Dermis blood vessel endothelial cell (primary cell): ENCODE data around the gene ERLIN1. TPM values are rescaled to one million over a fixed set of nuclear protein-coding genes. Genes with fewer than 3 reads are reported as not detected.

Source experiments
- DNase-seq: peaks from one replicate; pipeline ENCODE4 v3.0.0; 2010
- total RNA-seq: library from RNA; depleted of rRNA; stranded (reverse); fragments of >200 nt; gene quantifications from 2 replicates; pipeline ENCODE4 v1.2.3, GENCODE V29; 2014

The ERLIN1 gene
- total RNA-seq, result 32.8 and 62.6 TPM in 2 replicates

GRCh38 chr10:100185364-100186252, at the start of gene ERLIN1:
Gene ERLIN1, minus strand, starts transcription at chr10:100186029. Its CDS starts 403 bp downstream, at chr10:100185626.
- peak; percentile 96 for DNase-seq

DNA sequence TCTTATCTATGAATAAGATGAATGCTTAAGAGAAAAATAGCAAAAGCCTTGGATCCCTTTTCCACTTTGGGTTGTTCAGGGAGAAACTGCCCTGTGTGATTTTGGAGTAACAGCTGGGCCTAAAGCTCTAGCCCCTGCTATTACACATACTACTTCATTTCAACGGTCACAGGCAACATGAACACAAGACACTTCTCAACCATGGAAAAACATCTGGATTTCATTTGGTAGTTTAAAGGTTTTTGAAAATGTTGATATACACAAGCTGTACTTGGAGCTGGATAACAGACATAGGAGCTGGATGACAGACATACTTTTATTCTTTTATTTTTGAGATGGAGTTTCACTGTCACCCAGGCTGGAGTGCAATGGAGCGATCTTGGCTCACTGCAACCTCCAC, 46.3 kb upstream of the ERLIN1 start:
- DNase-seq, result no peak

DNA sequence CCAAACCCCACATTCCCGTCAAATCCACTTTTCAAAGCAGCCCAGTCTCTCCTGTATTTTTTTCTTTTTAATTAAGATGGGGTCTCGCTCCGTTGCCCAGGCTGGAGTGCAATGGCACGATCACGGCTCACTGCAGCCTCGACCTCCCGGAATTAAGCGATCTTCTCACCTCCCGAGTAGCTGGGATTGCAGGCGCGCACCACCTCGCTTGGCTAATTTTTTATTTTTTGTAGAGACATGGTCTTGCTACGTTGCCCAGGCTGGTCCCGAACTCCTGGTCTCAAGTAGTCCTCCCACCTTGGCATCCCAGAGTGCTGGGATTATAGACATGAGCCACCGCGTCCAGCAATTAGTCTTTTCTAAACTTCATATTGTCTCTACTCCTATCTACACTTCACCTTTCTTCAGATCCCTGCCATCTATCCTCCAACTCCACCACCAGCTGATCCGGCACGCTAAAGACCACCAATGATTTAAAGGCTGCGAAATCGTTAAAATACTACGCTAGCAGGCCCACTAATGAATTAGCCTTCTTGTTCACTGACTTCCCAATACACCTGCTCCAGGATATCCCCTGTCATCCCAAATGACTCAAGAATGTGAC, 44.1 kb upstream of the ERLIN1 start:
- peak; percentile 2 for DNase-seq

DNA sequence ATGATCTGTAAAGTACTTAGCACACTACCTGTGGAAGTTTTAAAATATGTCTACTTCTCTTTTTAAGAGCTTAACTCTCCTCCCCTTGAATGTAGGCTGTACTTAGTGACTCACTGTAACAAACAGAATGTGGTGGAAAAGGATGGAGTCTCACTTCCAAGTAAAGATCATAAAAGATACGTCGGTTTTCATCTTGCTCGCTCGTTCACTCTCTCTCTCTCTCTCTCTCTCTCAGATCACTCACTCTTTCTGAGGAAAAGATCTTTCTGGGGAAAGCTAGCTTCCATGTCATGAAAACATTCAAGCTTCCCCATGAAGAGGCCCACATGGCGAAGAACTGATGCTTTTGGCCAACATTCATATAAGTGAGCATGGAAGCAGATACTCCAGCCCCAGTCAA, 38.0 kb upstream of the ERLIN1 start:
- DNase-seq, result no peak

DNA sequence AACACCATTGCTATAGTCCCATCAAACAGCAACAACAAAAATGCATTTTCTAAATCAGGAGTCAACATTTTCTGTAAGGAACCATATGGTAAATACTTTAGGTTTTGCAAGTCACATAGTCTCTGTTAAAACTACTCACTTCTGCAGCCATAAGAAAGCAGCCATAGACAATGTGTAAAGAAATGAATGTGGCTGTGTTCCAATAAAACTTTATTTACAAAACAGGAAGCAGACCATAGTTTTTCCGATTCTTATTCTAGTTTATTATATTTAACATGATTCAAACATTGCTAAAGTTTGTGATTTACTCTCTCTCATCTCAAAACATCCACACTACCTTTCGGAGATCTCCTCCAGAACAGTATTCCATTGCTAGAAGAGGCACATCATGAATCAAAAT, 36.7 kb upstream of the ERLIN1 start:
- no peak for DNase-seq

GRCh38 chr10:100216006-100216405, 30.2 kb upstream of the ERLIN1 start:
- no peak for DNase-seq

- no peak for DNase-seq
Observed at GRCh38 chr10:100209303-100209702, 23.5 kb upstream of the ERLIN1 start.

DNA sequence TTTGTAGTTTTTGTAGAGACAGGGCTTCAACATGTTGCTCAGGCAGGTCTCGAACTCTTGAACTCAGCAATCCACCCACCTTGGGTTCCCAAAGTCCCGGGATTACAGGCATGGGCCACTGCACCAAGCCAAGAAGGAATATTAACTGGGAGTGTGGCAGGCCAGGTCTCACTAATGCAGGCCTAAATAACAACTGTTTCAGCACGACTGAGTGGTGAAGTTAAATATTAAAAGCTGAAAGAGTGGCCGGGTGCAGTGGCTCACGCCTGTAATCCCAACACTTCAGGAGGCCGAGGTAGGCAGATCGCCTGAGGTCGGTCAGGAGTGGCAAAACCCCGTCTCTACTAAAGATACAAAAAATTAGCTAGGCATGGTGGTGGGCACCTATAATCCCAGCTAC, 22.4 kb upstream of the ERLIN1 start:
- no peak for DNase-seq

GRCh38 chr10:100204370-100204769, 18.5 kb upstream of the ERLIN1 start:
- DNase-seq, result no peak

- no peak for DNase-seq
Observed at GRCh38 chr10:100201549-100201948, 15.7 kb upstream of the ERLIN1 start.

DNA sequence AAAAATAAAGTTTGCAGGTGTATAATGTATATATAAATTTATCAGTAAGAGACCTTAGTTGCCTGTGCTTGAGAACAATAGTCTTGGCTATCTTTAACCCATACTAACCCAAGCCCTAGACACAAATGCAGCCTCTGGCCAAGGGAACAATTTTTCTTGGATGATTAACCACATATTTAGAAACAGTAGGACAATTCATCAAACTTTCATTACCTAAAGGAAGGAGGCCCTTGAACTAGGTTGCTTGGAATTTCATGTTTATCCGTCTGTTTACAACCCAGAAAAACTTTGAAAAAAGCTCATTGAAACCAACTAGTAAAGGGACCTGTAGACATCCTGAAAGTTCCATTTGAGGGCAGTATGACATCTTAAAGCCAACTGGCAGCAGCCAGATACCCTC, 8.9 kb upstream of the ERLIN1 start:
- DNase-seq, result no peak

GRCh38 chr10:100192350-100192749, 6.5 kb upstream of the ERLIN1 start:
- no peak for DNase-seq

DNA sequence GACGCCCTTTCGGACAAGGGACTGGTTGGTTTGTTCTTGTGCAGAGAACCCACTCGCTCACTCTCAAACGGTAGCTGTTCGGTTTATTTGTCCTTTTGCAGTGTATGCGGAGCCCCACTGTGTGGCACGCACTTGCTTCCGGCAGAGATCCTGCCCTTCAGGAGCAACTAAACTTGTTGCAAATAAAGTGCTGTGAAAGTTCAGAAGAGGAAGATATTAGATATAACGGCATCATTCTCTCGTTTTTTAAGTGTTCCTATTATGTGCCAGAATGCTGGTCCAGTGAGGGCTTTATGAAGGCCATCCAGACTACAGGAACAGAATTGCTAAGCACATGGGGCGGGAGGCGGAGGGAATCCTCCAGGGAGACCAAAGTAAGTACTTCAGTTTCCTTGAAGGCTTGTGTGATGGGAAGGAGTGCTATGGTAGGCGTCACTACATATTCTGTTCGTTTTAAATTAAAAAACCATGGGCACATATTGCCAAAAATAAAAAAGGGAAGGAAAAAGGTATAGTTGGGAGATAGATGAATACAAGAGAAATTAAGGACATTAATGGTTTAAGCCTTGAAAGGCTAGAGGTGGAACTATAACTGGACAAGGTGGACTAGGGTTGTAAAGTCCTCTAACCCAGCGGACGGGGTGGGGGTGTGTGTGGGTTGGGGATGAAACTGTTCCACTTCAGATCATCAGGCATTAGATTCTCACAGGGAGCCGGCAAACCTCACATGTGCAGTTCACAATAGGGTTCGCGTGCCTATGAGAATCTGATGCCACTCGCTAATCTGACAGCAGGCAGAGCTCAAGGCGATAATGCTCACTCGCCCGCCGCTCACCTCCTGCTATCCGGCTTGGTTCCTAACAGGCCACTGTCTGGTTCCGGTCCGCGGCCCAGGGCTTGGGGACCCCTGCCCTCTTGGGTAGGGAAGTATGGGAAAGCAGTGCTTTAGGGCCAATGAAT, 704 bp upstream of the ERLIN1 start:
- peak; percentile 72 for DNase-seq

DNA sequence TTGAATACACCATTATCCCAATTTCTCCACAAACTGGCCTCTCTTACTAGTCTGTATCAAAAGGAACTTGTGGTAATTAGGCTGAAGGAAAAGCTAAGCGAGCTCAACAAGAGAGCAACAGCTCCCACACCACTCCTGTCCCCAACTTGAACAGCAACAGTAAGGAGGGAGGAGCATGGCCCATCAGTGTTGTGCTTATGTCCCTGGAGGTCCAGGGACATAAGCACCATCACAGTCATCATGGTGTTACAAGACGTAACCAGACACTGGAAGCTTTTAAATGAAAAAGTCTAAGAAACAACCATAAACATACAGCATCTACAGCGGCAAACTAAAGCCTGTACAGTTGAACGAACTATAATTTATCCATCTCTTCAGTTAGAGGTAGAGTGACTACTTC, 989 bp downstream of the ERLIN1 start:
- peak; percentile 28 for DNase-seq

GRCh38 chr10:100184426-100184825, 1.4 kb downstream of the ERLIN1 start:
- DNase-seq, result no peak

DNA sequence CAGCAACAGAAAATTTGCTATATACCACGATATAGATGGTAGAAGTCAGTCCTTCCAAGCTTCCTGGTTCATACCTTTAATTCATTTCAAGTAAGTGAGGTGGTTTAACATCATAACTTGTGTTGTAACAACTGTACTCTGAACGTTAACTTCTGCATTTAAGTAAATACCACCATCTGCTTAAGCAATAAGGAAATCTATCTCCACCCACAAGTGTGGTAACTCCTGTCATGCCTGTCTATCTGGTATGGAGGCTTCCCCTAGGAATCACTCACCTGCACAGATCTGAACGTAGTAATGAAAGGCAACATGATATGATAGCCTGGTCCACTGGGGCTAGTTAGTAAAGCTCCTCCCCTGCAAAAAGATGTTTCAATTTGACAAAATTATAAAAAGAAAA, 2.3 kb downstream of the ERLIN1 start:
- no peak for DNase-seq

GRCh38 chr10:100182908-100183307, 2.9 kb downstream of the ERLIN1 start:
- DNase-seq, result no peak

GRCh38 chr10:100182281-100182680, 3.5 kb downstream of the ERLIN1 start:
- no peak for DNase-seq

- DNase-seq, result no peak
Observed at GRCh38 chr10:100175875-100176274, 10.0 kb downstream of the ERLIN1 start.

- DNase-seq, result no peak
Observed at GRCh38 chr10:100174699-100175677, 10.8 kb downstream of the ERLIN1 start.

GRCh38 chr10:100173035-100173434, 12.8 kb downstream of the ERLIN1 start:
- DNase-seq, result no peak

DNA sequence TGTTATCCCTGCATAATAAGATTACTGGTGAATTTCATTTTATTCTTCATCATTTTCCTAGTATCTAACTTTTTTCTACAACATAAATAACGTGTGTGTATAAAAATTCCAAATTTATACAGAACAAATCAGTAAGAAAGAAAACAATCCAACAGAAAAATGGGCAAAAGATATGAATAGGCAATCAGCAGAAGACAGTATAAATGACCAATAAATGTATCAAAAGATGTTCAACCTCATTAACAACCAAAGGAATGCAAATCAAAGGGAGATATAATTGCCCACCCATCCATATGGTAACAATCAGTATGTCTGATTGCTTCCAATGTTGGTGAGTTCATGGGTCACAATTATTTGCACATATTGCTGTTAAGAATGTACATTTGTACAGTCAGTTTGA, 13.5 kb downstream of the ERLIN1 start:
- DNase-seq, result no peak
